K562 (cell line): ENCODE measurements around the gene USP48. TPM values are rescaled to one million over a fixed set of nuclear protein-coding genes. Genes with fewer than 3 reads are reported as not detected.

Source experiments
- ATAC-seq: fragments of 200-7000 bp; cut with Tn5 transposase; 3 replicates; pipeline ENCODE4 v1.9.1; 2020; ENCODE audit warnings: moderate library complexity
- BruUV-seq: library from RNA; stranded (reverse); fragments of 400-500 nt; replicated peaks from 2 replicates; lab custom pipeline; 2021; lab: Mats Ljungman, UMichigan
- CTCF ChIA-PET: fragments of 300-600 bp; formaldehyde crosslinking; extraction: SDS; loops from one replicate; lab custom pipeline; 2021; ENCODE audit warnings: low intra/inter-chr PET ratio; lab: Yijun Ruan, JAX
- POLR2A ChIA-PET: fragments of 300-600, 350-650 bp; sonication (Branson Sonifier 250); formaldehyde crosslinking; extraction: SDS; loops from one replicate; lab custom pipeline; 2021; ENCODE audit warnings: antibody characterized with exemption, inconsistent platforms; lab: Yijun Ruan, JAX
- DNase-seq, 4 experiments: peaks; one replicate each; pipeline versions ENCODE4 v3.0.0 to v3.0.0-alpha.2; 2011 to 2018; ENCODE audit warnings: low spot score in 3 of 4, mixed read lengths in 3 of 4; ENCODE audit errors: extremely low read depth in 1 of 4
- FAIRE-seq: peaks from 2 replicates; lab custom pipeline; 2011; peaks lifted over from hg19 to GRCh38; lab: Jason Lieb, UNC
- H2AFZ ChIP-seq: 2 replicates; pipeline ENCODE4 v1.6.0; 2011; ENCODE audit warnings: low read depth, low read length, control low read depth, inconsistent platforms
- H3K27ac ChIP-seq: fragments of 200-600 bp; 3 replicates; pipeline ENCODE4 v1.8.0; 2011; ENCODE audit warnings: low read depth, mild to moderate bottlenecking, control low read depth, inconsistent platforms, low read length, moderate library complexity, mixed read lengths; ENCODE audit errors: extremely low read depth
- H3K27me3 ChIP-seq, 2 experiments: fragments of 300-600 bp in 1 of 2; 2 replicates in 1 of 2; 3 replicates in 1 of 2; pipeline versions ENCODE4 v1.6.0 to v1.8.0; 2011; ENCODE audit warnings: inconsistent platforms in 2 of 2, low read length in 2 of 2, mild to moderate bottlenecking in 1 of 2, mixed read lengths in 1 of 2, moderate library complexity in 1 of 2; ENCODE audit not compliant: control insufficient read depth in 2 of 2, insufficient read depth in 2 of 2
- H3K36me3 ChIP-seq: fragments of 300-600 bp; 3 replicates; pipeline ENCODE4 v1.8.0; 2011; ENCODE audit warnings: mild to moderate bottlenecking, low read length, inconsistent platforms; ENCODE audit not compliant: control insufficient read depth, insufficient read depth
- H3K4me1 ChIP-seq, 2 experiments: fragments of 200-600 bp in 1 of 2; replicated peaks in 1 of 2; 2 replicates in 1 of 2; 3 replicates in 1 of 2; pipeline versions ENCODE4 v1.5.1 to v1.8.0; 2011; ENCODE audit warnings: inconsistent platforms in 2 of 2, low read length in 2 of 2, mild to moderate bottlenecking in 1 of 2, mixed read lengths in 1 of 2, moderate library complexity in 1 of 2; ENCODE audit not compliant: control insufficient read depth in 2 of 2, insufficient read depth in 2 of 2
- H3K4me2 ChIP-seq: 2 replicates; pipeline ENCODE4 v1.6.1; 2011; ENCODE audit warnings: low read length, control low read depth, inconsistent platforms, mixed read lengths; ENCODE audit not compliant: insufficient read depth
- H3K4me3 ChIP-seq: fragments of 200-600 bp; sonication (generic), shearing (Covaris generic); 2 replicates; pipeline ENCODE4 v1.5.1; 2016; ENCODE audit warnings: control low read depth, inconsistent platforms
- H3K79me2 ChIP-seq: fragments of 200-600 bp; 3 replicates; pipeline ENCODE4 v1.8.0; 2011; ENCODE audit warnings: low read length, inconsistent platforms; ENCODE audit not compliant: control insufficient read depth, insufficient read depth
- H3K9ac ChIP-seq, 2 experiments: 2 replicates each; pipeline versions ENCODE4 v1.6.0 to v1.6.1; 2011; ENCODE audit warnings: low read depth in 2 of 2, low read length in 2 of 2, control low read depth in 1 of 2, inconsistent platforms in 1 of 2, mild to moderate bottlenecking in 1 of 2, mixed read lengths in 1 of 2; ENCODE audit not compliant: insufficient read depth in 1 of 2
- H3K9me1 ChIP-seq: one replicate; pipeline ENCODE4 v1.6.0; 2011; ENCODE audit warnings: inconsistent platforms, mild to moderate bottlenecking, low read length, moderate library complexity; ENCODE audit not compliant: control insufficient read depth, insufficient read depth
- H3K9me3 ChIP-seq: replicated peaks from 2 replicates; pipeline ENCODE4 v1.5.1; 2011; ENCODE audit warnings: low read depth, low read length, inconsistent platforms; ENCODE audit not compliant: control insufficient read depth, insufficient read depth
- H4K20me1 ChIP-seq: replicated peaks from 2 replicates; pipeline ENCODE4 v1.6.1; 2011; ENCODE audit warnings: low read length, inconsistent platforms, mixed read lengths; ENCODE audit not compliant: control insufficient read depth, insufficient read depth
- CHCHD3 ChIP-seq: fragments of 250-450 bp; sonication (Bioruptor Pico); IDR thresholded peaks from 2 replicates; pipeline ENCODE4 v2.1.2; 2022; ENCODE audit warnings: mild to moderate bottlenecking
- POLR2G ChIP-seq: fragments of 200-400 bp; formaldehyde crosslinking; IDR thresholded peaks from 2 replicates; pipeline ENCODE4 v1.6.1; 2017; ENCODE audit warnings: low read depth, mild to moderate bottlenecking, antibody characterized with exemption, low read length, moderate library complexity
- SMARCA5 ChIP-seq: fragments of 450-650 bp; IDR thresholded peaks from 2 replicates; pipeline ENCODE4 v1.6.1; 2016
- ZBTB9 ChIP-seq: fragments of 450-650 bp; formaldehyde crosslinking; IDR thresholded peaks from 2 replicates; pipeline ENCODE4 v1.4.0; 2020; ENCODE audit warnings: mild to moderate bottlenecking, moderate library complexity
- ZNF785 ChIP-seq: fragments of 250-450 bp; sonication (Bioruptor Pico); IDR thresholded peaks from 2 replicates; pipeline ENCODE4 v1.4.0; 2020; ENCODE audit warnings: mild to moderate bottlenecking
- WGBS: fragments of 100-300 bp; shearing (Covaris generic); methylation state at CpG from one replicate; pipeline ENCODE4 v1.1.6; 2016; ENCODE audit warnings: low coverage, mixed read lengths; ENCODE audit not compliant: insufficient coverage; ENCODE audit errors: missing lambda C conversion rate; 5-methylcytosine and 5-hydroxymethylcytosine counted together
- in situ Hi-C: fragments of 300-500 bp; cut with MboI; formaldehyde crosslinking; loops from 4 replicates; pipeline ENCODE4 v1.15.0; 2018; ENCODE audit warnings: inconsistent platforms, mixed read lengths
- intact Hi-C: fragments of 100-400 bp; cut with micrococcal nuclease; formaldehyde crosslinking; loops from 2 replicates; pipeline ENCODE4 v1.14.2; 2022
- polyA plus RNA-seq, 8 experiments: library from polyadenylated mRNA; depleted of rRNA in 4 of 8; stranded (reverse) in 5 of 8; unstranded in 3 of 8; fragments of >200 nt; fragmentation: Nextera tagmentation in 2 of 8; fragmentation: Illumina TruSeq in 1 of 8; extraction: Ambion mirVana in 2 of 8; extraction: Trizol in 1 of 8; gene quantifications; 2 replicates each; pipeline versions ENCODE4 v1.2.1 to v1.2.3, GENCODE V29; 2011 to 2014; ENCODE audit warnings: inconsistent platforms in 1 of 8, missing spikeins in 1 of 8
- total RNA-seq, 7 experiments: library from RNA; depleted of rRNA in 6 of 7; stranded (reverse); fragments of >200 nt in 6 of 7; fragmentation: Illumina TruSeq in 2 of 7; extraction: Trizol in 2 of 7; gene quantifications; 2 replicates each; pipeline versions ENCODE4 v1.2.1 to v1.2.3, GENCODE V29; 2011 to 2021; ENCODE audit warnings: low replicate concordance in 1 of 7
- TF ChIP-seq, protein P1 (sequence below), 2 experiments: fragments of 250-450 bp in 1 of 2; fragments of 450-650 bp in 1 of 2; sonication (Bioruptor Pico) in 1 of 2; IDR thresholded peaks; 2 replicates each; pipeline versions ENCODE4 v1.6.1 to v1.8.0; 2016 to 2021; ENCODE audit warnings: mild to moderate bottlenecking in 2 of 2, moderate library complexity in 2 of 2, missing compliant biosample characterization in 1 of 2, missing genetic modification characterization in 1 of 2

The USP48 gene
- total and polyA plus RNA-seq, 9 of the 15 experiments (the other 6 are each of a cell fraction or from before 2014, with no cell fraction given), result 23.3 to 123 (median 106) TPM

DNA sequence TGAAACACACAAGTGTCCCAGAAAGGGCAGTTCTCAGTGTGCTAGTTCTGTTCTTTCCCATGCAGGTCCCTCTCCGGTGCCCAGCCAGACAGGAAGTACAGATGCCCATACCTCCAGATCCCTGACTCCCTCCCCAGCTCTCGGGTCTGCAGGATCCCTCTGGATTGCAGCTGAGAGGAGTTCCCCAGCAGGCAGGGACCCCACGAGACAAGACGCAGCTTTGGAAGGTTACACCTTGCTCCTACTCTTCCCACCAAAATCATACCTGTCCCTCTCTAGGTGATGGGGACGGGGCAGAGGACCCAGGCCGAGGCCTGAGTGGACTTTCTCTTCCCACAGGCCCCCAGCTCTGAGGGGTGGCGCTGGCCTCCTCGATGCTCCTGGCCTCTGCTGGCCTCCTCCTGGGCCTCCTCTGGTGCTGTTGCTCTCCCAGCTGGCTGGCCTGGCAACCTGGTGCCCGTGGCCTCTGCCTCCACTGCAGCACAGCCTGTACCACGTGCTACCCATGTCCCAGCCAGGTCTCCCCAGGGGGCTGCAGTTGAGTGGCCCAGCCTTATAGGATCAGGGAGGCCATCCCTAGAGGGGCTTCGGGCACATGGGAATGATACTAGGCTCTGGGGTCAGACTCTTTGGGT lies 38.6 kb upstream of the USP48 start:
- Histone ChIP-seq H3K27ac (no peak overlapping the region), H2AFZ (no peak overlapping the region), H3K4me2 (no peak overlapping the region), H3K9me1 (peaks cover 3% of the 10 kb centered on the region), H3K9me3 (no peaks in the 10 kb centered on the region), H3K9ac (peak overlapping the region in 1 of 2 experiments; percentile 59; a peak in 1 of 4 replicates), H3K4me3 (no peak overlapping the region), H4K20me1 (no peaks in the 10 kb centered on the region), H3K79me2 (no peaks in the 10 kb centered on the region), H3K36me3 (peaks cover 33% of the 10 kb centered on the region; the same call in 1 of the 3 replicates), H3K27me3 (no peaks in the 10 kb centered on the region), H3K4me1 (peaks cover 13 to 41% of the 10 kb centered on the region in 2 experiments)
- 82% methylated on average over 10 of the region's 11 CpGs for WGBS
- in situ Hi-C loops (no loop called here), intact Hi-C loops (no loop called here)
- POLR2A ChIA-PET, result interaction anchor here (0.5 to 1.1 kb wide), 4 partner anchors 13 to 209 kb away, joined by 3 to 4 read pairs (median 3); no protein-coding TSS in a partner anchor
- DNase-seq, result no peak
- CTCF ChIA-PET, result no interaction called here
- no TSS peak for BruUV-seq
- no peak for FAIRE-seq
- TF ChIP-seq SMARCA5, result no peak
- TF ChIP-seq, protein P1, sequence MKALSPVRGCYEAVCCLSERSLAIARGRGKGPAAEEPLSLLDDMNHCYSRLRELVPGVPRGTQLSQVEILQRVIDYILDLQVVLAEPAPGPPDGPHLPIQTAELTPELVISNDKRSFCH (CRISPR knock-in tag; IDR thresholded peaks at IDR 0.05), result no peak
- TF ChIP-seq, protein P1 (tag; IDR thresholded peaks at IDR 0.05), result no peak
- 0 out of 2 replicates have a peak, but pooled peaks have one; percentile 32 for TF ChIP-seq ZBTB9 (CRISPR knock-in tag)
- TF ChIP-seq CHCHD3 (CRISPR knock-in tag), result no peak
- peak; percentile 61 for TF ChIP-seq POLR2G
- no peak for TF ChIP-seq ZNF785 (CRISPR knock-in tag)
- no peak for ATAC-seq
